Measurements from ENCODE around the gene IQCH.
"Not testable (repeated sequence)": the region's sequence is repeated elsewhere in the genome, so short reads cannot be mapped to it uniquely, and the experiment has no call there.

IQCH gene

DNA sequence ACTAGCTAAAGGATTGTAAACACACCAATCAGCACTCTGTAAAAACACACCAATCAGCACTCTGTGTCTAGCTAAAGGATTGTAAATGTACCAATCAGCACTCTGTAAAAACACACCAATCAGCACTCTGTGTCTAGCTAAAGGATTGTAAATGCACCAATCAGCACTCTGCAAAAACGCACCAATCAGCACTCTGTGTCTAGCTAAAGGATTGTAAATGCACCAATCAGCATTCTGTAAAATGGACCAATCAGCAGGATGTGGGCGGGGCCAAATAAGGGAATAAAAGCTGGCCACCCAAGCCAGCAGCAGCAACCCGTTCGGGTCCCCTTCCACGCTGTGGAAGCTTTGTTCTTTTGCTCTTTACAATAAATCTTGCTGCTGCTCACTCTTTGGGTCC lies 8.0 kb upstream of the IQCH start:
- DNase-seq (ENCODE audit: low read depth), result not testable (repeated sequence)

DNA sequence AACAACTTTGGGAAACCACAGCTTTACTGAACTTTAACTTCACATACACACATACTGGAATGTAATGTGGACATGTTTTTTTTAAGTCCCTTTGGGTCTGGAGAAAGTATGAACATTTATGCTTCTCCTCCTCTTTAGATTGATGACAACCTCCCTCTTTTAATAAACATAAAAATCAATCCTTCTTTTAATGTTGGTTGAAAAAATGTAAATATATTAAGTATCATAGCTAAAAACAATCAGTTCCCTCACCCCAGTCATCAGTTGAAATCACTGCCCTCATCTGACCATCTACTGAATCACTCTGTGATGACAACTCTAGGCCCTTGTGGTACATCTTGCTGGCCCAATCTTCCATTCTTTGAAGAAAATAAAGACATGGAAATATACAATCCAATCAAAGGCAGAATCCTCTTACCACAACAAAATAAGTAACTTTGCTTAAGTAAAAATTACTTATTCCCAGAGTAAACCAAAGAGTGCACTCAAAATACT lies 6.5 kb upstream of the IQCH start:
- DNase-seq (ENCODE audit: low read depth), result no peak

DNA sequence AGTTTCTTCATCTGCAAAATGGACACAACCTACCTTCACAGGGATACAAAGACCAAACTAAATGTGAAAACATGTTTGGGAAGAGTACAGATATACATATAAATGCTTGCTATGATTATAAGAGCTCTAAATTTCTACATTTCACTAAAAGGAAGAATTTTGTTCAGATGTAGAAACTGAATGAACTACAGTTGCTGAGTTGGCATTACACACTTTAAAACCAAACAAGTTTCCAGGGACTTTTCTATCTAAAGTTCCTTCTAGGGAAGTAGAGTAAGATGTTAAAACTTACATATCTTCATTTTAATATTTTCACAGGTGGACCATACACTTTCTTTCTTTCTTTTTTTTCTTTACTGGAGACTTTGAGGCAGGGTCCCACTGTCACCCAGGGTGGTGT lies 4.8 kb upstream of the IQCH start:
- DNase-seq (ENCODE audit: low read depth), result no peak

DNA sequence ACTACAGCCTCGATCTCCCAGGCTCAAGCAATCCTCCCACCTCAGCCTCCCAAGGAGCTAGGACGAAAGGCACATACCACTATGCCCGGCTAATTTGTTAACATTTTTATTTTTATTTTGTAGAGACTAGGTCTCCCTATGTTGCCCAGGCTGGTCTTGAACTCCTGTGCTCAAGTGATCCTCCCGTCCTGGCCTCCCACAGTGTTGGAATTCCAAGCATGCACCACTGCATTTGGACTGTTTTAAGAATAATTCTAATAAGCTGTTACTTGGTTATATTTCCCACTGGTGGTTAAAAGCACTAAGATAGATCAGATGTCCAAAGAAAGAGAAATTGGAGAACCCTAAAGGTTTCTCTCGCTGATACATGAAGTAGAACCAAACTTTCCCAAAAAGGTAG lies 3.3 kb upstream of the IQCH start:
- no peak for DNase-seq (ENCODE audit: low read depth)

DNA sequence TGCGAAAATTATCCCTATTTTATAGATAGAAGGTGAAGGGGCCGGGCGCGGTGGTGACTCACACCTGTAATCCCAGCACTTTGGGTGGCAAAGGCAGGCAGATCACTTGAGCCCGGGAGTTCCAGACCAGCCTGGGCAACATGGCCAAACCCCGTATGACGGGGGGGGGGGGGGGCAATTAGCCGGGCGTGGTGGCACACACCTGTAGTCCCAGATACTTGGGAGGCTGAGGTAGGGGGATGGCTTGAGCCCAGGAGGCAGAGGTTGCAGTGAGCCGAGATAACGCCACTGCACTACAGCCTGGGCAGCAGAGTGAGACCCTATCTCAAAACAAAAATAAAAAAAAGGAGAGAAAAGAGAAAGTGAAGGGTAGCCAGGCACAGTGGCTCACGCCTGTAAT lies 1.5 kb upstream of the IQCH start:
- no peak for DNase-seq (ENCODE audit: low read depth)

DNA sequence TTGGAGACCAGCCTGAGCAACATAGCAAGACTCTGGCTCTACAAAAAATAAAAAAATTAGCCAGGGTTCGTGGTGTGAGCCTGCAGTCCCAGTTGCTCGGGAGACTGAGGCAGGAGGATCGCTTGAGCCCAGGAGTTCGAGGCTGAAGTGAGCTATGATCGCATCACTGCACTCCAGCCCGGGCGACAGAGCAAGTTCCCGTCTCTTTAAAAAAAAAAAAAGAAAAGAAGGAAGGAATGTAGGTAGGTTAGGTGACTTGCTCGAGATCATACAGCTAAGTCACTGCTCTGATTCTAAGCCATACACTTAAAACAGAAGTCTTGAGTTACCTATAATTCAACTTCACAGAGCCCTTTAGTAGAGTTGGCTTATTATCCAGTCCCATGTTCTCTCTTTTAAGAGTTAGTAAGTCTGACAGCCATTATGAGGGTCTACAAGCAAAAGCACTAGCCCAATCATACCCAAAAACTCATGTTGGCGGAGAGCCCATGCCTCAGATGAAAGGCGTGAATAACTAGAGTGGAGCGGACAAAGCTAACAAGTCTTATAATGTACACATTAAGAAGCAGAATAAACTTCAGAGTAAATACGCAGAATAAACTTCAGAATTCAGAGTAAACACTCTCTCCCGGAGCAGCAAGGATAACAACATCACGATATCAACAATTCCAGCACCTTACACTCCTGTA lies 893 bp upstream of the IQCH start:
- no peak for DNase-seq (ENCODE audit: low read depth)

DNA sequence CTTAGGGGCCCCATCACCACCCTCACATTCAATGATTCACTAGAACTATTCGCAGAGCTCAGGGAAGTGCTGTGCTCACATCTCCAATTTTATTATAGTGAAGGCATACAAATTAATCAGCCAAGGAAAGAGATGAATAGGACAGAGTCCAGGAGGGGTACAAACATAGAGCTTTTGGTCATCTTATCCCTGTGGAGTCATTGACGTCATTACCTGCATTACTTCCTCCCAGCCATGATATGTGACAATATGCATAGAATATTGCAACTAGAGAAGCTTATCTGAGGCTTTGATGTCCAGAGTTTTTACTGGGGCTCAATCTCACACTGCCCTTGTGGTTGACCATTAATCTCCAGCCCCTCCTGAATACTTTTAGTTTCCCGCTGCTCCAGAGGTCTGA lies 1.5 kb downstream of the IQCH start:
- no peak for DNase-seq (ENCODE audit: low read depth)

DNA sequence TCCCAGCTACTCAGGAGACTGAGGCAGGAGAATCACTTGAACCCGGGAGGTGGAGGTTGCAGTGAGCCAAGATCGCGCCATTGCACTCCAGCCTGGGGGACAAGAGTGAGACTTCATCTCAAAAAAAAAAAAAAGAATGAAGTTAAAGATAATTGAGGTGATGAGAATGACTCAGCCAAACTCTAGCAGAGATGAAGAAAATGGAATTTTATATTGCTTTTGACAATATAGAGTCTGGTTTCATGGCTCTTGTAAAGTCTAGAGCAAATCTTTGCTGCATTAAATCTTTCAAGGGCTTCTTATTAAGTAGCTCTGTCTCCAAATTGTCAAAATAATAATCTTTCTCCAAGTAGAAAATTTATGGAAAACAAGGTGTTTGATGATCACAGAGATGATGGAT lies 3.8 kb downstream of the IQCH start:
- DNase-seq (ENCODE audit: low read depth), result not testable (repeated sequence)

DNA sequence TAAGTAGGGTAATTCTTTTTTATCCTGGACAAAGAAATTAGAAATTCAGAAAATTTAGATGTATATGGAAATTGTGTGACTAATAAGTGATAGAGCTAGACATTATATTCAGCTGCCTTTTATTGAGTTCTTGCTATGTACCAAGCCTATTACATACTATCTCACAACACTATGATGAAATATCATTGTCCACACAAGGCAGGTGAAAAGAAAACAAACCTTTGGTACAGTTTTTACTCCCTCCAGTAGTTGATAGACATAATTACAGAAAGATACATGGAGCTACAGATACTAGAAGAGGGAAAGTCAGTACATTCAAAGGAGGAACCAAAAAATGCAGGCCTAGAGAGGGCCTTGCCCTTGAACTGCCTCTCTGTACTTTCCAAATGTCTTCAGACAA lies 4.8 kb downstream of the IQCH start:
- DNase-seq (ENCODE audit: low read depth), result no peak

DNA sequence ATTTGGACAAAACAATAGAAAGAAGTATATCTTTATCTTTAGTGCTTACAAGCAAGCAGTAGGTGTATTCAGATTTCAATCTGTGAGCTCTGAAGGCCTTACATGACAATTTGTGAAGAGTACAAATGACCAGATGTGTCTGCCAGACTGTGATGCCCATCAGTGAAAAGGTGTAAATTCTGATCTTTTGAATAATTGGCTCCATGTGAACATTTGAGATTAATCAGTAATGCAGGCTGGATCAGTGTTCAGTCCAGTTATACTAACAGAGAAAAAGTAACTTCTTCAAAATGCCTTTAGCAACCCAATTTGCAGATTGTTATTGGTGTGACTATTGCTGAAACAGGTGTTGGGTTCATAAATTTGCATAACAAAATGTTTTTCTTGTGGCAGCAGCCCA lies 5.2 kb downstream of the IQCH start:
- DNase-seq (ENCODE audit: low read depth), result no peak

DNA sequence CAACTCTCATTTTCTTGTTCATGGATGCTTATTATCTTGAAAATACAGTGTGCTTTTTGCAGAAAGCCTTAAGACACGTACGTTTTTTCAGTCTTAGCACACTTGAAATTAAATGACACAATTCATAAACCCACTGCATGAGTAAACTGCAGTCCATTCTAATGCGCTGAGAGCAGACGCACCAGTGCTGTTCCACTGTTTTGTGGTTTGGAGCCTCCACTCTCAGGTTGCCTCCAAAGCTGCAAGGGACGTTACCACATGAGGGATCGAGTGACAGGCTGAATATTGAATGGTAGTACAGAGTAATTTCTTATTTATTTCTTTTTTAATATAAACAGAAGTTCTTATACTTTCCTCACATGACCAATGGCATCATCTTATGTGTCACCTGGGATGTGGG lies 12.3 kb downstream of the IQCH start:
- DNase-seq (ENCODE audit: low read depth), result no peak

DNA sequence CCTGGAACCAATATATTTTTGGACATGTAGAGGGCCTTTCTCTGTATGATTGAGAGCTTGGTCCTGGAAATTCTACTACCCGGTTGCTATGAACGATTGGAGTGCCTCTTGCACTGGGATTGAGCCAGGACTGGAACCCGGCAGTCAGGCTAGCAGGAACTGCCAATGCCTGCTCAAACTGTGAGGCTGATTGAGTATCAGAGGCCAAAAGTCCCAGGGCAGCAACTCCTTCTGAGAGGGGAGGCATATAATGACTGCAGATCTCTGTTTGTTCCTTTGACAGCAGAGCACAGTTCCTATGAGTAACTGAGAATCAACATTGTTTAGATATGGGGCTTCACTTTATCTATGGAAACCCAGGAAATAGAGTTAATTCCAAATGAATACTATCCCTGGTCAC lies 12.9 kb downstream of the IQCH start:
- no peak for DNase-seq (ENCODE audit: low read depth)

DNA sequence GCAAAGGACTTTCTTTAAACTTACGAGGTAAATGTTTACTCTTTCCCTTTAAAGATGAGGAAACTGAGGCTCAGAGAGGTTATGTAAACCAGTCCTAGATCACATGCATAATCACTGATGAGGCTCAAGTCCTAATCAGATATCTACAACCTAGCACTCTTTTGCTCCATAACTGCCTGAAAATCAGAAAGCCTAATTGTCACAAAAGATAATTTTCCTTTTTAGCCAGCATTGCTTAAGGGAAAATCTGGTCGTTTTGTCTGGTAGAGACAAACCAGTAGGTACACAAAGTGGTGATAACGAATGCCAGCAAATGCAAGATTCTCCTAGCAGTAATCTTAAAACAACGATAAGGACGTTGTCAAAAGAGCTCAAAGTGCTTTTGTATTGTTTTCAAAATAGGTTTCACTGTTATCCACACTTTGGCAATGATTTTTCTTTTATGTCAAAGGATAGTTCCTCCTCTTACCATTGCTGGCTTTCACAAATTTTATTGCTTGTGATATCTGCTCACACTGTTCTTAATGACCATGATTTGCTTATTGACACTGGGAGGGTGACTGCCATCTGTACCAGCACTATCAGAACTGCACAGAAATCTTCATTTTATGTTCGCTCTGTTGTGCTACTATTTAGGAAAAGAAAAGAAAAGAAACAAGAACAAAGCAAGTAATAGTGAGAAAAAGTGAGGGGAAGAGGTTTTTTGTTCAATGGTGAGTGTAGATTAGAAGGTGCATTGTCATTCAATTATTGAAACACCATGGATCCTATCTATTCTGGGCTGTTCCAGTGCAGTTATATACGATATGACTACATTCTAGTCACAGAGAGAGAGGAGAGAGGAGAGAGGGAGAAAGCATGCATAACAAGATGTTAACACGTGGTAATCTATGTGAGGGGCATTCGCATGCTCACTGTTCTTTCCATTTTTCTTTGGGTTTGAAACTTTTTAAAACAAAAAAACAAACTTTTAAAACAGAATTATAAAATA lies 13.7 kb downstream of the IQCH start:
- no peak for DNase-seq (ENCODE audit: low read depth)

DNA sequence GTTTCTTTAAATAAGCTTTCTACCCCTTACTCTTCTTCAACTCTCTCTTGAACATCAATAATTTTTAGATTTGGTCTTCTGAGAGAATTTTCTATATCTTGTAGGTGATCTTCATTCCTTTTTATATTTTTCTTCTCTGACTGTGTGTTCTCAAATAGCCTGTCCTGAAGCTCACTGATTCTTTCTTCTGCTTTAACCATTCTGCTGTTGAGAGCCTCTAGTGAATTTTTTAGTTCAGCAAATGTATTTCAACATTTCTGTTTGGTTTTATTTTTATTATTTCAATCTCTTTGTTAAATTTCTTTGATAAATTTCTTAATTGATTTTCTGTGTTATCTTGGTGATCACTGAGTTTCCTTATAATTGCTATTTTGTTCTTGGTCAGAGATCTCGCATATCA lies 19.6 kb downstream of the IQCH start:
- DNase-seq (ENCODE audit: low read depth), result no peak

DNA sequence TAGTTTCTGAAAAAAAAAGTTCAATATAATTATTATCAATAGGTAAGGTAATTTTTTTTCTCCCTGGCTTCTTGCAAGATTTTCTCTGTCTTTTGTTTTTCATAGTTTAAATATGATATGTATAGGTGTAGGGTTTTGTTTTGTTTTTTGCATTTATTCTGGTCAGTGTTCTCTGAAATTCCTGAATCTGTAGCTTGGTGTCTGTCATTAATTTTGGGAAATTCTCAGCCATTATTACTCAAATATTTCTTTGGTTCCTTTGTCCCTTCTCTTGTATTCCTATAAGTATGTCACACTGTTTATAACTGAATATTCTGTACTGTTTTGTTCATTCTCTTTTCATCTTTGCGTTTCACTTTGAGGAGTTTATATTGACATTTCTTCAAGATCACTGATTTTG lies 22.1 kb downstream of the IQCH start:
- DNase-seq (ENCODE audit: low read depth), result no peak

DNA sequence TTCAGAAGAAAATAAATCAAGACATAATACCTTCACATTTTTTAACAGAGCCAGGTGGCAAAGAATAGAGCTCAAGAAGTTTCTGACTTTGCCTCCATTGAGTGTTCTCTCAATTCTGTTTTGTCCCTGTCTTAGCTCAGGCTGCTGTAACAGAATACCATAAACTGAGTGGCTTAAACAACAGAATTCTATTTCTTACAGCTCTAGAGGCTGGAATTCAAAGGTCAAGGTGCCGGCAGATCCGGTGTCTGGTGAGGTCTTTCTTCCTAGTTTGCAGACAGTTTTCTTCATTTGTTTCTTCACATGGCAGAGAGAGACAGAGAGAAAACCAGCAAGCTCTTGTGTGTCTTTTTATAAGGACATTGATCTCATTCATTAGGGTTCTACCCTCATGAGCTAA lies 25.6 kb downstream of the IQCH start:
- DNase-seq (ENCODE audit: low read depth), result no peak

DNA sequence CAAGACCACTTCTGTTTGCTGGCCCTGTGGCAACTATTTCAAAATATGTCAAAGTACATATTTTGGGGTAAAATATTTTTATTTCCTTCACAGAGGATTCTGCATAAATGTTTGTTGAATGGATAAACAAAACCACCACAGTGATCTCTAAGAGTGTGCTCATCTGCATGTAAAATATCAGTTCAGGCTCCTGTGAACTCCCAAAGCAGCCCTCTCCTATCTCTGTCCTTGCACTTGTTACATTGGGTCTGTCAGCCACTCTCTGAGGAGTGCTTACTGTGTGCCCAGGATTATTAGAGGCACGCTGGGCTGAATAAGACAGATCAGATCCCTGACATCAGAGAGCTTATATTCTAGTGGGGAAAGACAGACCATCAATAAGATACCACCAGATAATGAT lies 27.1 kb downstream of the IQCH start:
- no peak for DNase-seq (ENCODE audit: low read depth)

DNA sequence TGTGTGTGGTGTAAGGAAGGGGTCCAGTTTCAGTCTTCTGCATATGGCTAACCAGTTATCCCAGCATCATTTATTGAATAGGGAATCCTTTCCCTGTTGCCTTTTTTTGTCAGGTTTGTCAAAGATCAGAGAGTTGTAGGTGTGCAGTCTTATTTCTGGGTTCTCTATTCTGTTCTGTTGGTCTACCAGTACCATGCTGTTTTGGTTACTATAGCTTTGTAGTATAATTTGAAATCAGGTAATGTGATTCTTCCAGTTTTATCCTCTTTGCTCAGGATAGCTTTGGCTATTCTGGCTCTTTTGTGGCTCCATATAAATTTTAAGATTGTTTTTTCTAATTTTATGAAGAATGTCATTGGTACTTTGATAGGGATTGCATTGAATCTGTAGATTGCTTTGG lies 31.0 kb downstream of the IQCH start:
- DNase-seq (ENCODE audit: low read depth), result not testable (repeated sequence)

DNA sequence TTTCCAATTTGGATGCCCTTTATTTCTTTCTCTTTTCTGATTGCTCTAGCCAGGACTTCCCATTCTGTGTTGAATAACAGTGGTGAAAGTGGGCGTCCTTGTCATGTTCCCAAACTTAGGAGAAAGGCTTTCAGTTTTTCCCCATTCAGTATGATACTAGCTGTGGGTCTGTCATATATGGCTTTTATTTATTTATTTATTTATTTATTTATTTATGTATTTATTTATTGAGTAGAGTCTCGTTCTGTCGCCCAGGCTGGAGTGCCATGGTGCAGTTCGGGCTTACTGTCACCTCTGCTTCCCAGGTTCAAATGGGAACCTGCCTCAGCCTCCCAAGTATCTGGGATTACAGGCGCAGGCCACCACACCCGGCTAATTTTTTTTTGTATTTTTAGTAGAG lies 31.8 kb downstream of the IQCH start:
- not testable (repeated sequence) for DNase-seq (ENCODE audit: low read depth)

DNA sequence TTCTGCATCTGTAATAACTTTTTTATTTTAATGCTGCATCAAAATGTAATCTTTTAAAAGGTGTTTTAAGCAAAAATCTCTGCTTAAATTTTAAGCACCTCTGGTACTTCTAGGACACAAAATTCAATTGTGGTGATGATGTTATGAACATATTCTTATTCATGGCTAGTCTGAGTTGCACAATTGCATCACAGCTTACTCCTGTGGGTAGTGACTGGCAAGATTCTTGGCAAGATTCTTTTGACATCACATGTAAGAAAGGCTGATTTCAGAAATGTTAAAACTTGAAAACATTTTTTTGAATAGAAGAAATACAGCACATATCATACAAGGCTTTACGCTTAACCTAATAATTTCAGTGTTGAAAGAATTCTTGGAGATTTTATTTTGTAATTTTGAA lies 35.7 kb downstream of the IQCH start:
- no peak for DNase-seq (ENCODE audit: low read depth)

DNA sequence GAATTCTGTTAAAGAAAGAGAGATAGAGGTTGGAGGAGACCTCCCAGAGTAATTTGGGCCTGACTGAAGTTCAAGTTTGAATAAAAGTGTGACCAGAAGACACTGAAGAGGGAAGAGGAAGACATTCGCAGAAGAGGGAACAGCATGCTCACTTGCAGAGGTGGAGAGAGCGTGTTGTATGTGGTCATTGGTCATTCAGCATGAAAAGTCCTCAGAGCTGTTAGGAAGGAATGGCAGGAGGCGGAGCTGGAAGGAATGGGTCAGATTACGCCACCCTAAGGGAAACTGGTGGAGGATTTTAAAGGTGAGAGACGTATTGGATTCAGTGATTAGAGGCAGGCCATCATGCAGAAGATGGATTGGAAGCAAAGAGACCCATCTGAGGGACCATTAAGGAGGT lies 41.6 kb downstream of the IQCH start:
- no peak for DNase-seq (ENCODE audit: low read depth)

DNA sequence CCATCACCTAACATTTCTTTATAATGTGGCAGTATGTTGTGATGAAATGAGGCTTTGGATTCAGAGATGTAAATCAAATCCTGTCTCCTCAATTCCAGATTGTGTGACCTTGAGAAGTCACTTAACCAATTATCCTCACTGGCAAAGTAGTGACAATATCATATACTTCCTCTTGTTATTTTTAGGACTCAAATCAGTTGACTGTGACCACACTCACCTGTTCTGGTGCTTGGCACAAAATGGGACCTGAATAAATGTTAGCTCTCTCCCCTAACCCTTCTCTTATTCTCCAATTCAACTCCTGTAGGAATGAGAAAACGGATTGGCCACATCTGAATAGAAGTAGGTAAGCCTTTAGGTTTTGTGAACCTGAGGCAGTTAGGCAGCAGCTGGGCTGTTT lies 42.1 kb downstream of the IQCH start:
- no peak for DNase-seq (ENCODE audit: low read depth)

DNA sequence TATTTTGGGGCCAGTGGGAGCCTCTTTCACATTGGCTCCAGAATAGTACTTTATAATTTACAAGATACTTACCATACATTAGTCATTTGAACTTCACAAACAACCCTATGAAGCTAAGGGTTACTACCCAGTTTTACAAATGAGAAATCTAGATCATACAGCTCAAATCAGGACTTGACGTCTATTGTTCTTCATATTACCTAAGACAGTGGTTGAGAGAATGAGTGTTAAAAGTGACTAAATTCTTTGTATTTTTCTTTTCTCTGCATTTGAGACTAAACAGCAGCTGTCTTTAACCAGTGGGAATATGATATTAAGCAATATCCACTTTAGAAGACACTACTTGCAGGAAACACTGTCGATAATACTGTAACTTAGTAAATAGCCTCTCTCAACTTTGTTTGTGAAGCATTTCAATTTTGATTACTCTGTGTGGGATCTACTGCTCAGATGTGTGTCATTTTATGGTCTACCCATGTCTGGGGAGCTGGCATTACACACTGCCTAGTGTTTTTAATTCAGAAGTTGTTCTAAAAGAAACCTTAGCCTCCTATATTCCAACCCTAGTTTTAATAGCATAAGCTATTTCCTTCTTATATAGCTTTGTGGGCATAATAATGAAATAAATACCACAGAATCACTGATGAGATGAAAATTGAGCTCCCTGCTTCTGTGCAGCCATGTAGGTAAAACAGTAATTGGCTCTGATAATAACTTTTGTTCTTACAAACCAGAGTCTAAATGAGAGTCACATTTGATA lies 45.9 kb downstream of the IQCH start:
- no peak for DNase-seq (ENCODE audit: low read depth)

Data from stimulated activated CD8-positive, alpha-beta memory T cell treated with anti-CD3 and anti-CD28 coated beads, Interleukin-4, amount 100 ng/mL, for 24 hours (primary cell).